ENCODE results near the gene NME8.
A peak's percentile ranks its signal among the peaks of the same experiment; 100 is the strongest.

Gene NME8

DNA sequence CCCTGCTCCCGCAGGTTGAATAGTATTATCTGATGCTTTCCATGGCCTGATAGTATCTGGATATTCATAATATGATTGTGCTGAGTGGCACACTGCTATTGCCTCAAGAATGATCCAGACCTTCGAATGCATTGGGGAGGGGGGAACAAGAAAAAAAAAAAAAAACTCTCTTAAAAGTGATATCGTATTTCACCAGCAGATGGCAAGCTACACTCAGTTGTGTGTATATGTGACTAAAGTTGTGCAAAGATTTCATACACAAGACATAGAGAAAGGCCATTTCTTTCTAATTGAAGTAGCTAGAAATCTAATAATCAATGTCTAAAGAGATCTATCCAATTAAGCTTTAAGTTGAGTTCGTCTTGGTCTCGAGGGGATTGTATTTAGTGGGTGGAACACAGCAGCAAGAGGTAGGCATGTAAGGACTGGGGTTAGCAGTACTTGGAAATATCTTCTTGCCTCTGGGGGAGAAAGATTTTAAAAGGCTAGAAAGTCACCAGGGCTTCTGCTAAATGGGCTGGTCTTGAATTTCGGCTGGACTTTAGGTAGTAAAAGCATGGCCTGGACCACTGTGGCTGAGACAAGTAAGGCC, 52.9 kb downstream of the NME8 start:
- DNase-seq (ENCODE audit: low read depth): no peak

GRCh38 chr7:37901890-37902524, 53.6 kb downstream of the NME8 start:
- DNase-seq (ENCODE audit: low read depth): peak; percentile 55

- DNase-seq (ENCODE audit: low read depth): peak; percentile 62
These were observed 59.9 kb downstream of the NME8 start for GRCh38 chr7:37908221-37908788.

- no peak for DNase-seq (ENCODE audit: low read depth)
These were observed 64.4 kb downstream of the NME8 start for GRCh38 chr7:37912756-37913155.

DNA sequence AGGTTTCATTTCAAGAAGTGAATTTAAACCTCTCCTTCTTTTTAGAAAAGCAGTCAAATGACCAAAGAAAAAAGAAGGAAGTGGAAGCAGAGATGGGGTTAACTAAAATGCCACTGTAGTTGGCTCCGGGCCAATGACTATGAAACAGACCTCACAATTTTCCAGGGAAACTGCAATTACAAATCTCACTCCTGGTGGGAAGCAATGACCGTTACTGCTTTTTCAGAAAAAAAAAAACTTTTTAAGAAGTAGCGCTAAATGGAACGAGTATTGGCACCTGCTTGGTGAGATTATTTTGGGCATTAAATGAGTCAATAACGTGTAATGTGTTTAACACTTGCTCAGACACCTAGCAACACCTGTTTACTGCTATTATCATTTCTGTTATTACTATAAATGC, 67.0 kb downstream of the NME8 start:
- DNase-seq (ENCODE audit: low read depth): no peak

DNA sequence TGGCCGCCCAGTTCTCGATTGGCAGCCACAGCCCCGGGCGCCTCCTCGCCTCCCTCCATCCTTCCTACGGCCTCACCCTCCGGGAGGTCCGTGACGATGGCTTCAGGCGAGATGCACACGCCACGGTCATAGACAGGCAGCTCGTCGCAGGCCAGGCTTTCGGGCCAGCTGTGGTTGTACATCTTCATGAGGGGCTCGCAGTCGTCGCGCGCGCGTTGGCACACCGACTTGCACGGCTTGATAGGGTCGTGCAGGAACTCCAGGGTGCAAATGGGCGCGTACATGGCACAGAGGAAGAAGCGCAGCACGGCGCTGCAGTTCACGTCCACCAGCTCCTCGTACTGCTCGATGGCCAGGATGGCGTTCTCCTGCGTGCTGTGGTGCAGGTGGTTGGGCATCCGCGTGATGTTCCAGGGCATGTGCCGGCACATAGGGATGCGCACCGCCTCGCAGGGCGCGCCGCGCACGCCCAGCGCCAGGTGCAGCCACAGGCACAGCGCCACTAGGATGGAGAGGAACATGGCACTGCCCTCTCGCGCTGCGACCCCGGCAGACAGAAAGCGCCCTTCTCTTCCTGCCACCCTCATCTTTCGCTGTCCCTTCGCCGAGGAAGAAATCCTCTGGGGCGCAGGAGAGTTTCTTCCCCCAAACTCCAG, 67.7 kb downstream of the NME8 start:
- no peak for DNase-seq (ENCODE audit: low read depth)

GRCh38 chr7:37916673-37917660, 68.6 kb downstream of the NME8 start, which contains the start of gene SFRP4:
SFRP4 (minus strand) TSS chr7:37916817; CDS start chr7:37916537, 280 bp downstream.
- peak; percentile 24 for DNase-seq (ENCODE audit: low read depth)

- DNase-seq (ENCODE audit: low read depth): no peak
These were observed 70.1 kb downstream of the NME8 start for GRCh38 chr7:37918526-37918925.

- DNase-seq (ENCODE audit: low read depth): no peak
These were observed 72.0 kb downstream of the NME8 start, which contains the start of gene EPDR1 for GRCh38 chr7:37920305-37920848. EPDR1 (plus strand) TSS chr7:37920640; CDS start chr7:37920940, 300 bp downstream.

DNA sequence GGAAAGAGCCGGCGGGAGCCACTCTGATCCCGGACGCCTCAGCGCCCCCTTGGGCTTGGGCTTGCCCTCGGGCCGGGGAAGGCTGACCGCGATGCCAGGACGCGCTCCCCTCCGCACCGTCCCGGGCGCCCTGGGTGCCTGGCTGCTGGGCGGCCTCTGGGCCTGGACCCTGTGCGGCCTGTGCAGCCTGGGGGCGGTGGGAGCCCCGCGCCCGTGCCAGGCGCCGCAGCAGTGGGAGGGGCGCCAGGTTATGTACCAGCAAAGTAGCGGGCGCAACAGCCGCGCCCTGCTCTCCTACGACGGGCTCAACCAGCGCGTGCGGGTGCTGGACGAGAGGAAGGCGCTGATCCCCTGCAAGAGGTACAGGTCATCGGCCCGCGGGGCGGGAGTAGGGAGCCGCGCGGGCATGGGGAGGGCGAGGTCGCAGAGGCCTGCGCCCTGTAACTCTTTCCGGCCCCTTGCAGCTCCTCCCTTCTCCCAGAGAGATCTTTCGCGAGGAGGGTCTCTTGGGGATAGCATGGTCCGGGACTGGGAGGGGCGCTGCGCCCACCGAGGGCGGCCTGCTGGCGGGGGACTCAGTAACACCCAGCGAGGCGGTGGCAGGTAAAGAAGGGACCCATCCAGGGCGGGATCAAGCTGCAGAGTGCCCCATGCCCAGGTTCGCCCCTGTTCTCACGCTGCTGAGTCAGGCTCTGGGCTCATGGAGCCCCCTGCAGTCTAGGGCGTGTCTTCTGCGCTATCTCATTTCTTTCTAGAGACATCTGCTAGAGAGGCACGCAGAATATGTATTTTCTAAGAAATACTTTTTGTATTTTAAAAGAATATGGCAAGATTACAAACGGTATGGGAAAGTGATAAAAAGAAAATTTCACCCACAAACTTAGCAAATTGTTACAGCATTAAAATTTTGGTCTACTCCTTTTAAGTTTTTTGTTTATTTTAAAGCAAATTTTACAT, 72.7 kb downstream of the NME8 start:
- no peak for DNase-seq (ENCODE audit: low read depth)

- no peak for DNase-seq (ENCODE audit: low read depth)
These were observed 73.5 kb downstream of the NME8 start for GRCh38 chr7:37921876-37922275.

- no peak for DNase-seq (ENCODE audit: low read depth)
These were observed 75.6 kb downstream of the NME8 start for GRCh38 chr7:37923996-37924395.

GRCh38 chr7:37924491-37925041, 76.2 kb downstream of the NME8 start:
- no peak for DNase-seq (ENCODE audit: low read depth)

DNA sequence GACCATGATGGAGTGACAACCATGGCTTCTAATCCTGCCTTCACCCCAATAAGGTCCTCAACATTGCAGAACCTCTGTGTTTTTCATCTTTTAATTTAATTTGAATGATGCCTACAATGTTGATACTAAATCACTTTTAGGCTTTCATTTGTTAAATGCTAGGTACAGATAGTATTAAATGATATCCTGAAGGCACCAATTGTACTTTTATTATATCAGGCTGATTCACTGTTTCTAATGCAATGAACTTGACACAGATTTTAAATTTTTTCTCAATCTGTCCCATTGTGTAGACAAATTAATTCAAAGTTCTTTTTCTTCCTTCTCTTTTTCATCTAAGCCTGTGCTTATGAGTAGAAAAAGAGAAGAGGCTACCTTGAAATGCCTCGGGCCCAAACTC, 77.2 kb downstream of the NME8 start:
- no peak for DNase-seq (ENCODE audit: low read depth)

DNA sequence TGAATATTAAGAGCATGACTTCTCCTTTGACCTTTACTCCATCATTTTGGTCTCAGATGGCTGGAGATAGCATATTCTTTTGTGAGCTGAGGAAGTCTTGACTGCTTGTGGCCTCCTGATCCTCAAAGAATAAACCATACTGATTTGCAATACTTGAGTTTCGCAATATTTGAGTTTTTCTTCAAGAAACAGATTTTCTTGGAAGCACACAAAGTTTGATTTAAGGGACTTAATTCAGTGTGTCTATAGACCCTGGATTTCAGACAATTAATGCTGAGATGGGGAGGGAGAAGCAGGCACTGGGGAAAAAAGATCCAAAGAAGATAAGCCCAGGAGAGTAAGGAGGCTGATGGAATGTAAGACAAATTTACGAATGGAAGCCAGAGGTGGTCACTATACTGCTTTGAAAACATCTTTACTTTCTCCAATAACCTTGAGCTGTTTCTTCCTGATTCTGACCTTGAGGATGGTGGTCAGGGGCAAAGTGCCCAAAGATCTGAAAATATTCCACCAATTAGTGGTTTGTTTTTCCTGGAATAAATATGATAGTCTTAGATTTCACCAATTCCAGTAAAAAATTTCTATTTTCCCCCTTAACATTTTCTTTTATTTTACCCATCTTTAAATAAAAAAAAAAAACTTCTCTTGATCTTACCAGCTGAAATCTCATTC, 79.5 kb downstream of the NME8 start:
- no peak for DNase-seq (ENCODE audit: low read depth)

- no peak for DNase-seq (ENCODE audit: low read depth)
These were observed 80.5 kb downstream of the NME8 start for GRCh38 chr7:37928878-37929277.

- no peak for DNase-seq (ENCODE audit: low read depth)
These were observed 82.0 kb downstream of the NME8 start for GRCh38 chr7:37930226-37930948.

DNA sequence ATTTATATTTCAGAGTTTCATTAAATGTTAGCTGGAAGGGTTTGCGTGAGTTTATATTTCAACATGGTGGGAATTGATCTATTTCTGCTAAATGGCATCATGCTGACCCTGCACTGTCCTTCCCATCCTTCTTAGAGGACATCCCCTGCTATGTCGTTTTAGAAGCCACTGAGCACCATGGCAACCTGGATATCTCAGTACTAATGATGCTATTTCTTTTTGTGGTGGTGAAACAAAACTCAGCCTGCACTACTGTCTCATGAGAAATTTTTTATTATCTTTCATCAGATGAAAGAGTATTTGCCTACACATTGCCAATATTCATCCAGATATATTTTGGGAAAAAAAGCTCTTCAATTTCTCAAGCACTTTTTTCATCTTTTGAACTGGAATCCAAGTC, 84.1 kb downstream of the NME8 start:
- no peak for DNase-seq (ENCODE audit: low read depth)

Data from EH (cell line).